Keratinocyte (primary cell): ENCODE data around the gene BRD8. TPM values are rescaled to one million over a fixed set of nuclear protein-coding genes. Genes with fewer than 3 reads are reported as not detected.

Source experiments
- DNase-seq: peaks from one replicate; pipeline ENCODE4 v3.0.0-alpha.2; 2011; ENCODE audit warnings: low read depth, missing footprints, low spot score
- FAIRE-seq: peaks from 2 replicates; lab custom pipeline; 2011; peaks lifted over from hg19 to GRCh38; lab: Jason Lieb, UNC
- H2AFZ ChIP-seq: 2 replicates; pipeline ENCODE4 v1.6.0; 2012; ENCODE audit warnings: low read length, control low read depth, inconsistent platforms; ENCODE audit not compliant: control insufficient read depth
- H3K27ac ChIP-seq: 2 replicates; pipeline ENCODE4 v1.5.1; 2011; ENCODE audit warnings: low read length; ENCODE audit not compliant: control insufficient read depth, insufficient read depth
- H3K27me3 ChIP-seq: 3 replicates; pipeline ENCODE4 v1.6.0; 2011; ENCODE audit warnings: low read length; ENCODE audit not compliant: control insufficient read depth, insufficient read depth; ENCODE audit errors: extremely low read depth
- H3K36me3 ChIP-seq, 2 experiments: 2 replicates in 1 of 2; 3 replicates in 1 of 2; pipeline ENCODE4 v1.5.1; 2011; ENCODE audit warnings: low read length in 2 of 2, mild to moderate bottlenecking in 1 of 2; ENCODE audit not compliant: control insufficient read depth in 2 of 2, insufficient read depth in 2 of 2; ENCODE audit errors: extremely low read depth in 1 of 2
- H3K4me1 ChIP-seq: 3 replicates; pipeline ENCODE4 v1.5.1; 2011; ENCODE audit warnings: low read length; ENCODE audit not compliant: control insufficient read depth, insufficient read depth; ENCODE audit errors: extremely low read depth
- H3K4me2 ChIP-seq: 3 replicates; pipeline ENCODE4 v1.6.0; 2011; ENCODE audit warnings: low read depth, low read length; ENCODE audit not compliant: control insufficient read depth, insufficient read depth; ENCODE audit errors: extremely low read depth
- H3K4me3 ChIP-seq, 3 experiments: fragments of 200-600 bp in 1 of 3; sonication (generic) in 1 of 3; 2 replicates in 2 of 3; 3 replicates in 1 of 3; pipeline ENCODE4 v1.5.1; 2011 to 2016; ENCODE audit warnings: low read length in 3 of 3, mild to moderate bottlenecking in 3 of 3, control low read depth in 2 of 3, inconsistent platforms in 1 of 3, low read depth in 1 of 3, mixed read lengths in 1 of 3, mixed run types in 1 of 3, moderate library complexity in 1 of 3; ENCODE audit not compliant: control insufficient read depth in 2 of 3, insufficient read depth in 2 of 3; ENCODE audit errors: extremely low read depth in 1 of 3
- H3K79me2 ChIP-seq: 2 replicates; pipeline ENCODE4 v1.6.0; 2012; ENCODE audit warnings: low read length; ENCODE audit not compliant: control insufficient read depth, insufficient read depth
- H3K9ac ChIP-seq: 3 replicates; pipeline ENCODE4 v1.6.0; 2011; ENCODE audit warnings: low read length; ENCODE audit not compliant: control insufficient read depth, insufficient read depth; ENCODE audit errors: extremely low read depth
- H3K9me1 ChIP-seq: 3 replicates; pipeline ENCODE4 v1.6.0; 2011; ENCODE audit warnings: low read length; ENCODE audit not compliant: control insufficient read depth, insufficient read depth; ENCODE audit errors: extremely low read depth
- H3K9me3 ChIP-seq: 2 replicates; pipeline ENCODE4 v1.5.1; 2012; ENCODE audit warnings: low read depth, low read length; ENCODE audit not compliant: control insufficient read depth
- H4K20me1 ChIP-seq: 3 replicates; pipeline ENCODE4 v1.6.0; 2011; ENCODE audit warnings: low read length; ENCODE audit not compliant: control insufficient read depth, insufficient read depth; ENCODE audit errors: extremely low read depth
- CTCF ChIP-seq, 3 experiments: IDR thresholded peaks in 1 of 3; conservative IDR thresholded peaks in 1 of 3; optimal IDR thresholded peaks in 1 of 3; 2 replicates in 2 of 3; 3 replicates in 1 of 3; pipeline versions ENCODE3 to v1.5.1; 2011; ENCODE audit warnings: low read length in 3 of 3, mild to moderate bottlenecking in 3 of 3, moderate library complexity in 2 of 3, control low read depth in 1 of 3, inconsistent platforms in 1 of 3; ENCODE audit not compliant: insufficient read depth in 2 of 3; ENCODE audit errors: extremely low read depth in 1 of 3
- EZH2 ChIP-seq: IDR thresholded peaks from one replicate; pipeline ENCODE4 v1.6.1; 2012; ENCODE audit warnings: inconsistent platforms, mild to moderate bottlenecking, low read length, moderate library complexity
- dilution Hi-C: fragments of 300-500 bp; cut with MboI; formaldehyde crosslinking; loops from one replicate; pipeline ENCODE4 v1.7.0; 2020; ENCODE audit warnings: low sequenced_read_pairs; ENCODE audit not compliant: extremely low pct_ligation_motif_present
- polyA plus RNA-seq, 5 experiments: library from polyadenylated mRNA; depleted of rRNA in 3 of 5; stranded (reverse) in 3 of 5; stranded (forward) in 1 of 5; unstranded in 1 of 5; fragments of >200 nt; gene quantifications; 1 replicate in 1 of 5; 2 replicates in 3 of 5; 3 replicates in 1 of 5; pipeline versions ENCODE4 v1.2.1 to v1.2.3, GENCODE V29; 2011 to 2012; ENCODE audit warnings: missing spikeins in 2 of 5, low read depth in 1 of 5, low replicate concordance in 1 of 5

The BRD8 gene
- polyA plus RNA-seq, 1 donor (not counting 4 experiments of a cell fraction or from before 2014, with no cell fraction given): 36.4 TPM

GRCh38 chr5:138180841-138181240, 2.4 kb upstream of the BRD8 start:
- Histone ChIP-seq H3K27me3 (no peaks in the 10 kb centered on the region), H2AFZ (no peak overlapping the region), H3K36me3 (peaks cover 9 to 31% of the 10 kb centered on the region in 2 experiments), H4K20me1 (no peaks in the 10 kb centered on the region), H3K4me2 (no peak overlapping the region), H3K79me2 (peaks cover 31% of the 10 kb centered on the region), H3K9me1 (no peaks in the 10 kb centered on the region), H3K4me1 (peaks cover 17% of the 10 kb centered on the region), H3K4me3 (no peak overlapping the region), H3K27ac (no peak overlapping the region), H3K9ac (no peak overlapping the region), H3K9me3 (no peaks in the 10 kb centered on the region)
- TF ChIP-seq CTCF (optimal IDR thresholded peaks at IDR 0.05 in 1 of 3, IDR thresholded peaks at IDR 0.05 in 1 of 3, conservative IDR thresholded peaks at IDR 0.05 in 1 of 3; ENCODE audit: extremely low read depth in 1 of 3, insufficient read depth in 2 of 3, low read length in 3 of 3): no peak
- no peak for TF ChIP-seq EZH2
- dilution Hi-C loops: no loop called here
- DNase-seq (no peak), FAIRE-seq (no peak)

GRCh38 chr5:138180183-138180782, 1.9 kb upstream of the BRD8 start:
- no peaks in the 10 kb centered on the region for H3K9me3 ChIP-seq
- no peaks in the 10 kb centered on the region for H3K27me3 ChIP-seq
- no peak overlapping the region for H3K27ac ChIP-seq
- peak overlapping the region; percentile 99 for H3K4me2 ChIP-seq
- TF ChIP-seq CTCF (optimal IDR thresholded peaks at IDR 0.05 in 1 of 3, IDR thresholded peaks at IDR 0.05 in 1 of 3, conservative IDR thresholded peaks at IDR 0.05 in 1 of 3; ENCODE audit: extremely low read depth in 1 of 3, insufficient read depth in 2 of 3, low read length in 3 of 3) (peak; percentile 34 to 63 (median 39)), EZH2 (no peak)
- H3K4me1 ChIP-seq: peaks cover 17% of the 10 kb centered on the region
- DNase-seq (peak; percentile 35), FAIRE-seq (no peak)
- H3K4me3 ChIP-seq: peak overlapping the region; percentile 67 to 98 (median 92)
- no peaks in the 10 kb centered on the region for H3K9me1 ChIP-seq
- H2AFZ ChIP-seq: no peak overlapping the region
- dilution Hi-C loops: no loop called here
- no peaks in the 10 kb centered on the region for H4K20me1 ChIP-seq
- peak overlapping the region; percentile 96 for H3K9ac ChIP-seq
- H3K36me3 ChIP-seq: peaks cover 6 to 31% of the 10 kb centered on the region in 2 experiments
- peaks cover 31% of the 10 kb centered on the region for H3K79me2 ChIP-seq
